Glomerular endothelial cell (primary cell): Measurements from ENCODE around the gene SCYGR8. TPM values are rescaled to one million over a fixed set of nuclear protein-coding genes. Genes with fewer than 3 reads are reported as not detected.

ENCODE experiments used
- total RNA-seq: library from RNA; depleted of rRNA; stranded (reverse); fragments of >200 nt; gene quantifications from 2 replicates; pipeline ENCODE4 v1.2.3, GENCODE V29; 2015

The SCYGR8 gene
- total RNA-seq, 1 donor from 2014 or later, result not detected

Other genes with a start within 250 kb of the SCYGR8 start
- not detected in 2 replicates for gene SCYGR2, start 147.0 kb upstream of the SCYGR8 start, total RNA-seq
- not detected in 2 replicates for gene SCYGR3, start 131.1 kb upstream of the SCYGR8 start, total RNA-seq
- gene SCYGR4, start 128.4 kb upstream of the SCYGR8 start, total RNA-seq, result not detected in 2 replicates
- gene SCYGR5, start 79.1 kb upstream of the SCYGR8 start, total RNA-seq, result not detected in 2 replicates
- gene SLC19A3, start 27.9 kb upstream of the SCYGR8 start, total RNA-seq, result not detected in 2 replicates
- not detected in 2 replicates for gene SCYGR6, start 21.1 kb upstream of the SCYGR8 start, total RNA-seq
- gene SCYGR7, start 17.6 kb upstream of the SCYGR8 start, total RNA-seq, result not detected in 2 replicates
- gene CCL20, start 67.9 kb downstream of the SCYGR8 start, total RNA-seq, result 2.6 and 6.0 TPM in 2 replicates
- gene DAW1, start 125.7 kb downstream of the SCYGR8 start, total RNA-seq, result 0.58 TPM in 1 of 2 replicates, not detected in the other